ENCODE measurements around the gene CD72.

CD72 gene

DNA sequence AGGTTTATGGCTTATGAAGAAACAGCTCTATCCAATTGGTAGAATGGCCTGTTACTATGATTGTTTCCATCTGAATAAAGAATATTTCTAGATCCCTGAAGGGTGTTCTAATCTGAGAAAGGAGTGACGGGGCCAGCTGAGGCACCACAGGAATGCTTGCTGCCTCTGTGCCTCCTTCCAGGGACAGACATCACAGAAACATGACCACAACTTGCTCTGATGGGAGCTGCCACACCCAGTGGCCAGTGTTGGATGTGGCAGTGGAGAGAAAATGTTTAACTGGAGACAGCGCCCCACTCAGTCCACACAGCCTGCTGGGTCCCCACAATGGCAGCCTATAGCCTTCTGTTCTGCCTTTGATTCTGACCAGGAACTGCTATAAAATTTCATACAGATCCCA, 51.8 kb downstream of the CD72 start:
- no peak for DNase-seq (ENCODE audit: extremely low read depth, low read depth)
- no peak overlapping the region for H3K4me3 ChIP-seq (replicated peaks; ENCODE audit: low read depth, low read length)
- no peak for TF ChIP-seq CTCF (IDR thresholded peaks at IDR 0.05; ENCODE audit: low read depth, low read length, missing control alignments)

GRCh38 chr9:35564658-35565061, 53.6 kb downstream of the CD72 start:
- H3K4me3 ChIP-seq (replicated peaks; ENCODE audit: low read depth, low read length) = no peak overlapping the region
- no peak for TF ChIP-seq CTCF (IDR thresholded peaks at IDR 0.05; ENCODE audit: low read depth, low read length, missing control alignments)
- DNase-seq (ENCODE audit: extremely low read depth, low read depth) = no peak

DNA sequence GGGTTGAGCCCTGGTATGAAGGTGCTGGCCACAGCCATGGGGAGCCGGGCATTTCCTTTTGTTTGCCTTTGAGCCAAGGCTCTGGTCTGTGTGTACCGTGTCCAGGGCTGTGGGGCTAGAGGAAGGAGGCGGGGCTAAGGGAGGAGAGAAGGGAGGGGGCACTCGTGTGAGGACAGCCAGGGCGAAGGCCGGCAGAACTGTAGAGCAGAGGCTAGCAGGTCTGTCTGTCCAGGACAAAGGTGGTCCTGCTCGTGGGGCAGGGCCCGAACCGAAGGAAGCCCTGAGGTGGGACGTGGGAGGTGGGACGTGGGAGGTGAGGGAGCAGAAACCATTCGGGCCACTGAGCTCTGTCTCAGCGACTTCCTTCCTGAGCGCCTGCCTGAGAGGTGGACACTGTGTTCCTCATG, 54.4 kb downstream of the CD72 start:
- no peak for DNase-seq (ENCODE audit: extremely low read depth, low read depth)
- TF ChIP-seq CTCF (IDR thresholded peaks at IDR 0.05; ENCODE audit: low read depth, low read length, missing control alignments) = no peak
- no peak overlapping the region for H3K4me3 ChIP-seq (replicated peaks; ENCODE audit: low read depth, low read length)

DNA sequence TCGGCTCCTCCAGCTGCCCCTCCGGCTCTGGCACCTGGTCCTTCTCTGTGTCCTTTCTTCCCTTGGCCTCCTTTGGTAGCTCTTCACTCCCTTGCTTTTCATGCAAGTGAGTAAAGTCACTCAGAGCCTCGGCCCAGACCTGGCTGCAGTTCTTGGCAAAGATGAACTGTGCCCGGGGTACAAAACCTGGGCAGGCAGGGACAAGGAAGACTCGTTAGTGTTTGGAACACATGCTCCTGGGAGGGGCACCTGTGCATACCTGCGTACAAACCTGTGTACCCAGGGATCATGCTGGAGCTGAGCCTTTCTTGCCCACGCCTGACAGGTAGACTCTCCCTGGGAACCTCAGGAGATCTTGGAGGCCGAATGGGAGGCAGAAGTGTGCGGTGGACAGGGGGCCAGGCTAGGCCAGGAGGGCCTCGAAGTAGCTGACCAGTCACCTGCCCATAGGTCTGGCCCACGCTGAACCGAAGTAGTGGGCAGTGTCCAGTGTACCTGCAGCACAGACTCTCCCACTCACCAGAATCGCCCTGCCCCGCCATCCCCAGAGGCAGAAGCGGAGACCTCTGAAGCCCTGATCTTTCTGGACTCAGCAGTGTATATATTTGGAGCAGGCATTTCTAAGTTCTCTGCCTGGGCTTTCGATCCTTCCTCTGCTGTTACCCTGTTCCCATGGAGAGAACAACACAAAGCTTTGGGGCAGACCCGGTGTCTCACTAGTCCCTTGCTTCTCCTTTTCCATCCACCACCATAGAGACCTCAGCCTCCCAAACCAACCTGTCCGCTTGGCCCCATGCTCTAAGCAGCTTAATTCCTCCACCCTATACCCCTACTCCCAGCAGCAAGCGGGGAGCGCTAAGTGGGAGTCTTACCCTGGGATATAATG, 55.1 kb downstream of the CD72 start:
- H3K4me3 ChIP-seq (replicated peaks; ENCODE audit: low read depth, low read length) = no peak overlapping the region
- no peak for TF ChIP-seq CTCF (IDR thresholded peaks at IDR 0.05; ENCODE audit: low read depth, low read length, missing control alignments)
- DNase-seq (ENCODE audit: extremely low read depth, low read depth) = no peak

DNA sequence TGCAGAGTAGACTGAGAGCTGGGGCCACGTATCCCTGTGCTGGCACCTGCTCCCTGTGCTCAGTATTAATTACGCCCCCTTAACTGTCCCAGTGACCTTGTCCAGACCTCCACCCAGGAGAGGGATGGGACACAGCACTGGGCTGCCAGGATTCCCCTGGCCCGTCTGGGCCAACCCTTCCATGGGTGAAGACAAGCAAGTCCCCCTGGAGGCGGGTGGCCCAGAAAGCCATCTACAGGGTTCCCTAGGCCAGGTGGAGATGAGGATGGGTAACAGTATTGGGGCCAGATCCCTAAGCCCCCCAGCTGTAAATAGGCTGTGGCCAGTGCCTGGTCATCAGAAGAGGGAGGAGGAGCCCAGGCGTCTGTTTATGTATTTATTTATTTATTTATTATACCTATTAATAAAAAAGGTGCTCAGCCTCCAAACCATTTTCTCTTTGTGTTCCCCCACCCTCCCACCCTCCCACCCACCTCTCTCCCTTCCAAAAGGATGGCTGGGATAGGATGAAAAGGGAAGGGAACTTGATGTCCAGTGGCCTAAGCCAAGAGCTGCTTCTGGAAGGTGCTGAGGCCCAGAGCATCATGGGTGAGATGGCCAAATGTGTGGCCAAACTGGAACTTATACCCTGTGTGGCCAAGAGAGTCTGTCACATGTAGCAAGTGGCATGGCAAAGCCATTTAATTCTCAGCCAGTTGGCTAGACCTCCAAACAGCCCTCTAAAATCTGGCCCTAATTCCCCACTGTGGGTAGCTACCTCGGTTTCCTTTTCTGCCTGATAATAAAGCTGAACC, 56.5 kb downstream of the CD72 start:
- no peak overlapping the region for H3K4me3 ChIP-seq (replicated peaks; ENCODE audit: low read depth, low read length)
- DNase-seq (ENCODE audit: extremely low read depth, low read depth) = no peak
- no peak for TF ChIP-seq CTCF (IDR thresholded peaks at IDR 0.05; ENCODE audit: low read depth, low read length, missing control alignments)

GRCh38 chr9:35560625-35561337, 57.4 kb downstream of the CD72 start:
- no peak overlapping the region for H3K4me3 ChIP-seq (replicated peaks; ENCODE audit: low read depth, low read length)
- DNase-seq (ENCODE audit: extremely low read depth, low read depth) = no peak
- TF ChIP-seq CTCF (IDR thresholded peaks at IDR 0.05; ENCODE audit: low read depth, low read length, missing control alignments) = no peak

All from HFF-Myc (cell line).